ENCODE measurements around the gene NOC2L. TPM values are rescaled to one million over a fixed set of nuclear protein-coding genes. Genes with fewer than 3 reads are reported as not detected.

Gene NOC2L
- polyA plus RNA-seq, 2 of the 4 experiments (the other 2 are of a cell fraction): 48.4 to 73.5 TPM

DNA sequence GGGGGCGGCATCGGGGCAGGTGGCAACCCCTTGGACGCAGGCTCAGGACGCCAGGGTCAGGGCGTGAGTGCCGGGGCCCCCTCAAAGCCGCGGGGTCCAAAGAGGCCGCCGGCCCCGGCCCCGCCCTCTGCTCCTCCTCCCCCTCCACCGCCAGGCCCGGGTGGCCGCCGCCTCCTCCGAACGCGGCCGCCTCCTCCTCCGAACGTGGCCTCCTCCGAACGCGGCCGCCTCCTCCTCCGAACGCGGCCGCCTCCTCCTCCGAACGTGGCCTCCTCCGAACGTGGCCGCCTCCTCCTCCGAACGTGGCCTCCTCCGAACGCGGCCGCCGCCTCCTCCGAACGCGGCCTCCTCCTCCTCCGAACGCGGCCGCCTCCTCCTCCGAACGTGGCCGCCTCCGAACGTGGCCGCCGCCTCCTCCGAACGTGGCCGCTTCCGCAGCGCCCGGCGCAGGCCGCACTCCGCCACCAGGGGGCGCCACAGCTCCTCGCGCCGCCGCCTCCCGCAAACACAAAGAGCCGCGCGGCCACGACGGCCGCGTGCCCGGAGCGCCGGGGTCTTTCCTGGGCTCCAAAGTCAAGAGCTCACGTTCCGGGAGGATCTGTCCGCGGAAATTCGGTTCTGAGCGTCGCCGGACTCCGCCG lies 54.6 kb downstream of the NOC2L start:
- no CpG with 5 or more reads among the region's 91 CpGs for WGBS (ENCODE audit: missing lambda C conversion rate)
- ATAC-seq (peak; percentile 76 to 82), FAIRE-seq (no peak), DNase-seq (ENCODE audit: low read depth in 1 of 2, low spot score in 1 of 2) (peak in 1 of 2 experiments; percentile 77)
- H3K27ac ChIP-seq: peak overlapping the region; percentile 93
- TF ChIP-seq MAX (IDR thresholded peaks at IDR 0.05): peak; percentile 93
- TF ChIP-seq JUN (IDR thresholded peaks at IDR 0.05): peak in 1 of 2 experiments; percentile 51; a peak in 1 of 5 replicates
- peak; percentile 41; the same call in 1 of the 2 replicates for TF ChIP-seq PHF8 (IDR thresholded peaks at IDR 0.05; ENCODE audit: borderline replicate concordance, low read depth)
- peak; percentile 32 for TF ChIP-seq POLR2A (IDR thresholded peaks at IDR 0.05; ENCODE audit: low read length)
- TF ChIP-seq ZC3H11A (IDR thresholded peaks at IDR 0.05): no peak
- TF ChIP-seq RARB (CRISPR knock-in tag; IDR thresholded peaks at IDR 0.05): no peak
- TF ChIP-seq SMC3 (IDR thresholded peaks at IDR 0.05): peak; percentile 75
- TF ChIP-seq RAD21 (conservative IDR thresholded peaks at IDR 0.05 in 1 of 2, IDR thresholded peaks at IDR 0.05 in 1 of 2): peak; percentile 64 to 86
- peak; percentile 82 for TF ChIP-seq E2F6 (IDR thresholded peaks at IDR 0.05; ENCODE audit: borderline replicate concordance, low read depth)
- TF ChIP-seq MYC (IDR thresholded peaks at IDR 0.05; ENCODE audit: borderline replicate concordance, low read length): peak; percentile 75; the same call in 1 of the 2 replicates
- TF ChIP-seq CTCF (IDR thresholded peaks at IDR 0.05): peak; percentile 72
- TF ChIP-seq GATA3 (IDR thresholded peaks at IDR 0.05; ENCODE audit: borderline replicate concordance): no peak
- peaks cover 37% of the 10 kb centered on the region for H3K4me1 ChIP-seq
- no peaks in the 10 kb centered on the region for H3K9me3 ChIP-seq
- ChIA-PET POLR2A (interaction anchor here (0.7 kb wide), 1 partner anchor 160 kb away, joined by 4 read pairs; no protein-coding TSS in a partner anchor), CTCF (interaction anchor here (0.6 to 5.0 kb wide), 15 partner anchors 9 to 97 kb away, joined by 3 to 53 read pairs (median 5); partner anchors contain the start of gene NOC2L)
- peak overlapping the region; percentile 52 for H3K4me3 ChIP-seq
- peak overlapping the region; percentile 95 for H3K4me2 ChIP-seq

DNA sequence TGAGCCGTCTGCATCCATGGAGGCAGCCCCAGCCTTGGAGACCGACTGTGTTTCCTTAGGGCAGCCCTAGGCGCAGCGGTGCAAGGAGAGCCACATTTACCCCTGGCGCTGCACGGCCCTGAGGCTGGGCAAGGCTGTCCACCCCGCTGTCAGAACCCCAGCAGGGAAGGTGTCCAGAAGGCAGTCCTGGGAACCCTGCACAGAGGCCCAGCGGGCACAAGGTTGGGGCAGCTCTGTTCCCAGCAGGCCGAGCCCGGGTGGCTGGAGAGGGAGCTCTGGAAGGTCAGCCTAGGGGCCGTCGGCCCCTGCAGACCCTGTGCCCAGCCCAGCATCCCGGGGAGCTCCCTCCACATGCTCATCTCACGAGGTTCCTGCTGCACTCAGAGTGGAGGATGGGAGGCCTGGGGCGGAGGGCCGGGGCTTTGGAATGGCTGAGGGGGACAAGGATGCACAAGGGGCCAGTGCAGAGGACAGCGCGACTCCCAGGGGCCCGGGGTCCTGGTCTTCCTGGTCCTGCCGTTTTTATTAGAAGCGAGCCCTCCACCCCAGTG lies 55.3 kb downstream of the NOC2L start:
- 73% methylated on average over 11 of the region's 21 CpGs for WGBS (ENCODE audit: missing lambda C conversion rate)
- ChIA-PET CTCF (interaction anchor here (0.7 to 5.0 kb wide), 9 partner anchors 8 to 98 kb away, joined by 3 to 33 read pairs (median 6); partner anchors contain the start of gene NOC2L), POLR2A (no interaction called here)
- peak overlapping the region; percentile 52 for H3K4me3 ChIP-seq
- no peak for TF ChIP-seq HOXB5 (CRISPR knock-in tag; IDR thresholded peaks at IDR 0.05)
- no peak for TF ChIP-seq ZNF302 (CRISPR knock-in tag; IDR thresholded peaks at IDR 0.05)
- no peak for TF ChIP-seq BHLHE40 (IDR thresholded peaks at IDR 0.05; ENCODE audit: low read depth, low read length)
- TF ChIP-seq, protein P1, sequence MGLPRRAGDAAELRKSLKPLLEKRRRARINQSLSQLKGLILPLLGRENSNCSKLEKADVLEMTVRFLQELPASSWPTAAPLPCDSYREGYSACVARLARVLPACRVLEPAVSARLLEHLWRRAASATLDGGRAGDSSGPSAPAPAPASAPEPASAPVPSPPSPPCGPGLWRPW (IDR thresholded peaks at IDR 0.05): no peak
- TF ChIP-seq EP300 (IDR thresholded peaks at IDR 0.05): no peak
- TF ChIP-seq RFX5 (IDR thresholded peaks at IDR 0.05): no peak
- TF ChIP-seq MAX (IDR thresholded peaks at IDR 0.05): no peak
- no peak for TF ChIP-seq KDM1A (IDR thresholded peaks at IDR 0.05; ENCODE audit: low read depth)
- TF ChIP-seq, protein P2, sequence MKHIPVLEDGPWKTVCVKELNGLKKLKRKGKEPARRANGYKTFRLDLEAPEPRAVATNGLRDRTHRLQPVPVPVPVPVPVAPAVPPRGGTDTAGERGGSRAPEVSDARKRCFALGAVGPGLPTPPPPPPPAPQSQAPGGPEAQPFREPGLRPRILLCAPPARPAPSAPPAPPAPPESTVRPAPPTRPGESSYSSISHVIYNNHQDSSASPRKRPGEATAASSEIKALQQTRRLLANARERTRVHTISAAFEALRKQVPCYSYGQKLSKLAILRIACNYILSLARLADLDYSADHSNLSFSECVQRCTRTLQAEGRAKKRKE (CRISPR knock-in tag; IDR thresholded peaks at IDR 0.05; ENCODE audit: low read depth): no peak
- TF ChIP-seq RAD21 (conservative IDR thresholded peaks at IDR 0.05 in 1 of 2, IDR thresholded peaks at IDR 0.05 in 1 of 2): no peak
- TF ChIP-seq, protein P3, sequence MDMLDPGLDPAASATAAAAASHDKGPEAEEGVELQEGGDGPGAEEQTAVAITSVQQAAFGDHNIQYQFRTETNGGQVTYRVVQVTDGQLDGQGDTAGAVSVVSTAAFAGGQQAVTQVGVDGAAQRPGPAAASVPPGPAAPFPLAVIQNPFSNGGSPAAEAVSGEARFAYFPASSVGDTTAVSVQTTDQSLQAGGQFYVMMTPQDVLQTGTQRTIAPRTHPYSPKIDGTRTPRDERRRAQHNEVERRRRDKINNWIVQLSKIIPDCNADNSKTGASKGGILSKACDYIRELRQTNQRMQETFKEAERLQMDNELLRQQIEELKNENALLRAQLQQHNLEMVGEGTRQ (IDR thresholded peaks at IDR 0.05): no peak
- TF ChIP-seq FOSL2 (IDR thresholded peaks at IDR 0.05): no peak
- no peak for TF ChIP-seq FOSL2 (CRISPR knock-in tag; IDR thresholded peaks at IDR 0.05)
- TF ChIP-seq HOXB13 (CRISPR knock-in tag; IDR thresholded peaks at IDR 0.05; ENCODE audit: low read depth): no peak
- DNase-seq (ENCODE audit: low read depth in 1 of 2, low spot score in 1 of 2): no peak
- H3K9me3 ChIP-seq: no peaks in the 10 kb centered on the region
- ATAC-seq: peak in 1 of 2 experiments; percentile 1; a peak in 1 of 6 replicates
- peak overlapping the region; percentile 93 for H3K27ac ChIP-seq
- no peak for FAIRE-seq
- peaks cover 37% of the 10 kb centered on the region for H3K4me1 ChIP-seq
- peak overlapping the region; percentile 95 for H3K4me2 ChIP-seq

Measured in A549 (cell line).